G401 (cell line): Measurements from ENCODE around the gene RGS6. TPM values are rescaled to one million over a fixed set of nuclear protein-coding genes. Genes with fewer than 3 reads are reported as not detected.
"Not testable (repeated sequence)": the region's sequence is repeated elsewhere in the genome, so short reads cannot be mapped to it uniquely, and the experiment has no call there.

ENCODE experiments used
- DNase-seq: peaks from one replicate; pipeline ENCODE4 v3.0.0-alpha.2; 2015; ENCODE audit warnings: low spot score
- in situ Hi-C: cut with HindIII; loops from 2 replicates; pipeline ENCODE4 v1.10.0; 2016; ENCODE audit warnings: low sequenced_read_pairs, mixed read lengths
- total RNA-seq: library from RNA; depleted of rRNA; stranded (reverse); fragments of >200 nt; shearing (Covaris generic); gene quantifications from 2 replicates; pipeline ENCODE4 v1.2.3, GENCODE V29; 2014

The RGS6 gene
- total RNA-seq, 1 experiment from 2014 or later = not detected

DNA sequence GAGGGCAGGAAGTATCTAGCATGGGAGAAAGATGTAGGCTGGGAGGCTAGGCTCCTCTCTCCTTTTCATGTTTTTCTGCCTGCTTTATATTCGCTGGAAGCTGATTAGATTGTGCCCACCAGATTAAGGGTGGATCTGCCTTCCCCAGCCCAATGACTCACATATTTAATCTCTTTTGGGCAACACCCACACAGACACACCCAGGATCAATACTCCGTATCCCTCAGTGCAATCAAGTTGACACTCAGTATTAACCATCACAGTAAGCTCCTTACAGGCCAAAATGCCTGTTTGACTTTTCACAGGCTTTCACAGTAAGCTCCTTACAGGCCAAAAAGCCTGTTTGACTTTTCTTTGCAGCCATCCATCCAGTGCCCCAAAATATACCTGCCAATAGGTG, 9.4 kb downstream of the RGS6 start:
- in situ Hi-C loops, DNase-seq: not testable (repeated sequence)

DNA sequence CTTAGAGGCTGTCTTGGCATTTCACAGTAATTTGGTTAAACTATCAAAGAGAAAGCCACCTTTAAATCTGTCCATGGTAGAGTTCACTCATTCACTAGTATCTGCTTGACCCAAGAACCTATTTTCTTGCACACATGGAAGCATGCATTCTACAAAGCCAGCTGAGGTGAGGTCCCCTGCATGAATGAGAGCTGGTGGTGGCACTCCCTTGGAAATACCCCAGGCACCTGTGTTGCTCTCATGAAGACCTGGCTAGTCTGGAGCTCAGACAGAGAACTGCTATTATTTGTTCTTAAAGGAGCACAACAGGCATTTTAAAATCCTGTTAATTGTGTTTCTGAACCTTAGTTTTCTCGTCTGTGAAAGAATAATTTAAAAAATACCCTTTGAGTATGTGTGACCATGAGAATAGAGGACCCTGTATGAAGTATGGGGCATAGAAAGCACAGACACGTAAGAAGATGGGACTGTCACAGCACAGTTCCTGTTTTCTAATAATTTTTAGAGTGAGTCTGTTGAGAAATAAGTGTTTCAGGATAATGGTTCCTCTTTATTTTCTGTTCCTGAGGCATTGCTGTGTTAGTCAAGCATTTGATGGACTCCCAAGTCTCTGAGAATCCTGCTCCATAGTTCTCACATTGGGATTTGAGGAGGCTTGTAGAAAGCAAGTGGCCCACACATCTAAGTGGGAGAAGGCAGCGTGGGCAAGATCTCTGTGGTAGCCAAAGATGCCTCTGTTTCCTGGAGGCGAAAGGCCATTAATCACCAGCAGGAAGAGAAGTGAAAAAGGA, 10.9 kb downstream of the RGS6 start:
- DNase-seq = no peak
- in situ Hi-C loops = no loop called here

DNA sequence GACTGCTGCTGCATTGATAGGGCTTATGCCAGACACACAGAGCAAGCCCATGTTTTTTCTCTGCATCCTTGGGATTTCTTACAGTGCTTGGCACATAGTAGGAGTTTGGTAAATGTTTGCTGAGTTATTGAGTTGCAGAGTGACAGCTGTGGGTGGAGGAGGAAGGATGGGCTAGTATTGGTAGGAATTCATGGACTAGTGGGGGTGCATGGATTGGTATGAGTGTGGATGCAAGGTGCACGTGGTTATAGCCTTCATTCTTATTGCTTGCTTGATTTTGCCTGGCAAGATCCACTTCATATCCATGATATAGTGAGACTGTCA, 11.4 kb downstream of the RGS6 start:
- in situ Hi-C loops = no loop called here
- no peak for DNase-seq

DNA sequence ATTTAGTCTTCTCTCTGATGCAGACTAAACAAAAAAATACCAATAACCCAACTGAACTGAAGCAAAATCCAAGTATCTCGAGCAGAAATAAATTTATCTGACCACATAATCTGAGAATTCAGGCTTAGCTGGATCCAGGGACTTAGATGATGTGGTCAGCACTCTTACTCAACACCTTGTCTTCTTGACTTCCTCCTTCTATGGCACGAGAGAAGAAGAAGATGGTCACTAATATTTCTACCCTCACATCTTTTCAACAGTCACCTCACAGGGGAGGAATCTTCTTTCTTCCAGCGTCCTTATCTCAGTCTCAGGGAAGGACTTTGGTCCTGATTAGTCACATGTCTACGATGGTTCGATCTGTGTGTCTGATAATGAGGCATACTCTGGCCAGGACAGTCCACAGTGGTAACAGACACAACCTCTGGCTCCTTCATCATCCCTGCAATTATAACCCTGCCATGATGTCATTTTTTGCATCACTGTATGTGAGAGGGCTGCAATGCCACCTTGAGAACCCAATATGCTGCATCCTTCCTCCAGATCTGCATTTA, 15.8 kb downstream of the RGS6 start:
- no peak for DNase-seq
- in situ Hi-C loops = no loop called here

DNA sequence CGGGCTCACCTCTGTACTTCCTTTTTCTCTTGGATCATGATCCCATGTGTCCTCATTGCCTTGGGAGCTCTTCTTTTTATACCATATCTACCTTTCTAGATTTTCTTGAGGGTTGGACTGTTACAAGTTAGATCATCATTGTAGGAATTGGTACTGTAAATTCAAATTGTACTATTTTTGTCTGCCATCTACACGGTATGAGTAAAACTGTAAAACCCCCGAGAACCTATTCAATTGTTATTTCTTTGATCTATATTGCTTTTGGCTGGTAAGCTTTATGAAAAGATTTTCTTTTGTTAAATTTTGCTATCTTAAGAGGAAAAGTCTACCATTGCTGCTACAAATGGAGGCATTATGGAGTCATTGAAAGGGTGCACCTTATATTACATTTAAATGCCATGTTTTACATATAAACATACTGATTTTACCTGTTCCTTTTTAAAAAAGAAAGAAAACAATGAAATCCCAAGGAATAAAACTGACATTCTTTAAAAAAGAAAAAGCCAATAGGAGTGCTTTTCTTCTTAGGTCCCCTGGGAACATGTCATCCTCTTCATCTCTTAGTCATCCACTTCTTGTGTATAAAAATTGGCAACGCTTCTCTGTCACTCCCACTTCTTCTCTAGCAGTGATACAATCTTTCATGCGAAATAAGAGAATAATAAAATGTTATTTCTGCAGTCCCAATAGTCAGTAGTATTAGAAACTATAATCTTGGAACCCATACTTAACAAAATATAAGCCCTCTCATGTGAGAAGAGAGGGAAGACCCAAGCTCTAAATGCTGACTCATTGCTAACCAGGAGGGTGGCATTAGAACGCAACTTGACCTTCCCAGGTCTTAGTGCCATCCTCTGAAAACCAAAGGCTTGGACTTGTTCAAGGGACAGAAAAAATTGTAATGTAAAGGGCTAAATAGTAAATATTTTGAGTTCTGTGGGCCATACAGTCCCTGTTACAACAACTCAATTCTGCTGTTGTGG, 20.4 kb downstream of the RGS6 start:
- DNase-seq = no peak
- in situ Hi-C loops = no loop called here

DNA sequence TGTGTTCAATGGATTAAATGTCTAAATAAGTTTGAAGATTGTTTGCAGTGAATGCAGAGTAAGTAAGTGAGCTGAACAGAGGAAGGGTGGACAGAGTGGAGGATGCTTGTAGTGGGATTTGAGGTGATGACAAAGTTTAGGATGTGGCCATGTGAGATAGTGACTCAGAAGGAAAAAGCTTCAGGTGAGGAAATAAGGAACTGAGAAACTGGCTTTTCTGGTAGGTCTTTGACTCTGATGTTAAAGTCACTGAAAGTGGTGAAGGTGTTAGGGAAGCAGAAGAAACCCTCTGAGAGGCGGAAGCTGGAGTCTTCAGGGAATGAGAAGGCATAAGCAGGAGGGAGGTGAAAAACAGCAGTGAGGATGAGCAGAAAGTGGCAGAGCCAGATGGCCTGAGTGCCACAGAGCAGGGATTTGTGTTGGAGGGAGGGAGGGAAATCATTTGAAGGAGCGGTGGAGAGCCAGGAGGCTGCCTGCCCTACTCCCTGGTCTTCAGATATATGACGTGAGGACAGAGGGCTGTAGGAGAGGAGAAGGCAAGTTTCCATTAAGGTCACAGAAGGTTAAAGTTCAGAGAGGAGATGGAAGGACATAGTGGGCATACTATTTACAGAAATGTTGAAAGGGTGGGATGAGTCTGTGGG, 24.8 kb downstream of the RGS6 start:
- no peak for DNase-seq
- in situ Hi-C loops = no loop called here

DNA sequence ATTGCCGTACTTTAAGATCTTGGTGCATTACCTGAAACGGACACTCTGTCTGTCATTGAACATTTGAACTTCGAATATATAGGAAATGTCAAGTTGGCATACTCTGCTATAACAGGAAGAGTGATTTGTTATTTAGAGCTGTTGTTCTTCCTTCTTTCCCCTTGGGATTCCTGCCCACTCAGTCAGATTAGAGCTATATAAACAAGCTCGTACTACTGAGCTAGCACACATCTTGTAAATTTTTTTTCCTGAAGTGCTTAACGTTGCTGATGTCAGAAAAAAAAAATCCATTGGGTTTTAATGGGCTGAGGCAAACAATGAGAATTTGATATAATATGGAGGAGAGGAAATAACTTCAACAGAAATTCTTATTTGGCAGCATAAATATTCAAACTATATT, 26.8 kb downstream of the RGS6 start:
- in situ Hi-C loops = no loop called here
- DNase-seq = no peak

DNA sequence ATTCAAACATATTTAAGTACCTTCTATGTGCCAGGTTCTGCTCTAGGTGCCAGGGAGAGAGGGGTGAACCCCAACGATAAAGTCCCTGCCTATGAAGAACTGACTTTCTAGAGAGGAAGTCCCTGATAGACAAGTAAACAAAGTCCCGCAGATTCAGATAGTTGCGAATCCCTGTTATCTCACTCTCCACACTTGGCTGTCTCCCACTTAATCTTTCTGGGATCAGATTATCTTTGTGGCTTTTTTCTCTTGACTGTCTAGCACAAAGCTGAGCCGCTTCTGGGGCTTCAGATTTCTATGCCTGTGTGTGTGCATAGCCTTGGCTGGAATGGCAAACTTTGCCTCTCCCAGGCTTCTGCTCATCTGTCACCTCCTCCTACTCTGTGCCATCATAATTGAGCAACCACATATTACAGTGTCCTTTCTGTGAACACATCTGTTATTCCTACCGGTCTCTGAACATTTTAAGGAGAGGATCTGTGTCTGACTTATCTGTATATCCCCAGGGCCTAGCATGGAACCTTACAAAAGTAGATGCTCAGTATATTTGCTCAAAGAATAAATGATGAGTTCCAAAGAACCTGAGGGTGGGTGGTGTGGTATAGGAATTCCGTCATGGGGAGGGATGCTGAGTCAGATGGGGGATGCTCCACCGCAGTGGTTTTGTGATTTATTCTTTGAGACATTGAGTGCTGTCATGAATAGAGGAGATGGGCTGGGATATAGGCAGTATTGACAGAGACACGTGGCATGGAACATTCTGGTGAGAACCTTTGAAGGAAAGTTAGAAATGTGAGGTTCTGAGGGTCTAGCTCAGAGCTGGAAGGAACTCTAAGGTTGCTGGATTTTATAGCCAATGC, 28.5 kb downstream of the RGS6 start:
- no peak for DNase-seq
- in situ Hi-C loops = no loop called here

DNA sequence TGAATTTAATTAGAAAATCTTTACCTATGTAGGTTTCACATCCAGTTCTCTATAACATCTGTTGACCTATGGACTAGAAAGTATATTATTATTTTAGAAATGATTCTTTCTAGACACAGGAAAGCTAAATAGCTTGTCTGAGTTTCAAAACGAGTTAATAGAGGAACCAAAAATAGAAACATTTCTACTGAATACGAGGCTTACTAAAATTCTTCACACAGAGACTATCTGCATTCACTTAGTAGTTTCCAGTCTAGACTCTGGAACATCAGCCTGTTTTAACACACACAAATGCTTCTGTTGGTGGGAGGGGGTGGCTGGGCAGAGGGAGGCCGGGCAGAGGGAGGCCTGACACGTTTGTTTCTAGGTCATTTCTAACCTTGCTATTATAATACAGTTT, 29.7 kb downstream of the RGS6 start:
- DNase-seq = no peak
- in situ Hi-C loops = no loop called here

DNA sequence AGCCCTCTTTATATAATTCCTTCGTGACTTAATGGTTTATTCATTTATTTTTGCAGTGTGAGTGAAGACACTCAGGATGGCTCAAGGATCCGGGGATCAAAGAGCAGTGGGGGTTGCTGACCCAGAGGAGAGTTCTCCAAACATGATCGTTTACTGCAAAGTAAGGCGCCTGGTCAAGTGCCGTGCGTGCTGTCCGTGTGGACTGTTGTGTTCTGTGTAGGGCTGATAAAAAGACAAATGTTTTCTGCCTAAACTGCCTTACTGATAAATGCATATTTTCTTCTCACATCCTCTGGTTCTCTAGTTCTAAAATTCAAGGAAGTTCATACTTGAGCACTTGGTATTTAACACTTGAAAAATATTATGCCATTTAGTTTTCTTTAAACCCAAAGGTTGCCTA, 32.5 kb downstream of the RGS6 start:
- in situ Hi-C loops = no loop called here
- no peak for DNase-seq

DNA sequence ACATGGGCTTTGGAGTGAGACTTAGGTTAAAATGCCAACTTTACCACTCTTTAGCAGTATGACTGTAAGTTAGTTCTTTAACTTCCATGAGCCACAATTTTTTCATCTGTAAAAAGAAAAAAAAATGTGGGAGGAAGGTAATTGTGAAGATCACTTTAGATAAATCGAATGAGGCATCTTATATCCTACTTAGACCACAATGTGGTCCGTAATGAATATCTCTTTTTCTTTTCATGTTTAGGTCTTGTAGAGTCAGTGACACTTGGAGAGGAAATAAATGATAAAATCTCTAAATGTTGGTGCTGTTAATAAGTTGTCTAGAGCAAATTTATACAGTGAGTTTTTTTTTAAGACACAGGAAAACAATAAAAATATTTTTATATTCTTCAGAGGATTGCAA, 34.3 kb downstream of the RGS6 start:
- DNase-seq = no peak
- in situ Hi-C loops = no loop called here

DNA sequence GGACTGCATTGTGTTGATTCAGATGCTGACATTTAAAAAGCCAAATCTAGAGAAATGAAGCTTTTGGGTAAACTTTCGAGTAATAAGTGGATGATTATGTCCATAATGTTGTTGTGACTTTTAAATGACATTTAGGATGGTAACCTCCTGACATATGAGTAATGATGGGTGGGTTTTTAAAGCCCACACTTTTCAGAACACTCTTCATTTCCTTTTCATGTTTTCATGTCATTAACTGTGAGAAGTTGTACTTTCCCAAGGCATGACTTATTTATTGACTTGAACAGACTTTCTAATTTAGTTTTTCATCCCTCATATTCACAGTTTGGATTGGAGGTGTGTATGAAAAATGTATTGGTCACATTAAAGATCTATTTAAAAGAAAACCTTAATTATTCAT, 35.5 kb downstream of the RGS6 start:
- in situ Hi-C loops = no loop called here
- no peak for DNase-seq

DNA sequence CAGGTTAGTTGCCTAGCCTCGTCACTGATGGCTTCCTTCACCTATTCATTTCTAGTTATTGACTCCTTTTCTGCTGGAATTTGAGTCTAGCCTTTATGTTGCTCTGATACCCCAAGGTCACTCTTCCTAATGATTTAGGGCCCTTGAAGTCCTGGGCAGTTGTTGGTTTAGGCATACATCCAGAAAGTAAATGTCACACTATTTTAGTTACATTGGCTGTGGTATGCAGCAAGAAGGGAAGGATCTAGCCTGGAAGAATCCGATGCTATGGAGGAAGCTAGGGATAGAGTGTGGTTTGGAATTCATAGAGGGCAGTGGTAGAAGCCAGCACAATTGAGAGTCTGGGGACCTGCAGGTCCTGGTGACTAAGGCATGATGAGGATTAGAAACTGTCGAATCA, 38.0 kb downstream of the RGS6 start:
- no peak for DNase-seq
- in situ Hi-C loops = no loop called here

DNA sequence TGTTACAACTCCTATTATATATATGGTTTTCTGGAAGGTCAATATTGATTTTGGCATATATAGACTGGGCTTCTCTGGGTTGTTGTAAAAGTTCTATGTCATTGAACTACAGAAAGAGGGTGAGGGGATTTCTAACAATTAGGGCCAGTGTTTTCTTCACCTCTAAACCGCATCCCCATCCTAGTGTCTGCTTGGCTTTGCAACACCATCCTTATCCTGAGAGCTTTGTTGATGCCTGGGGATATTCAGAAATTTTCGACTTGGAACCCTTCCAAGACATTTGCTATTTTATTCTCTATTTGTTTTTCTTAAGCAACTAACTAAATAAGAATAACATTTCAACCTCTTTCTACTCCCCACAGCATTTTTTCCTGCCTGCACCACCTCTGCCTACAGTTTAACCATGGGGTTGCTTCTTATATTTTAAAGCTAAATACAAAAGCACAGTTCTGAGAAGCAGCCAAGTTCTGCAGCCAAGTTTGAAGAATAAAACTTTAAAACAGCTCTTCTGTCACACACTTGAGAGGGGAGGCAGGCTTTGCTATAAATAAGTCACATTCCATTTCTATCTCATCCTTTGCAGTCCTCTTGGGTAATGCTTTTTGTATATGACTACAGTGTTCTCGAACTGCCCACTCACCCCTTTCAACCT, 53.4 kb downstream of the RGS6 start:
- no peak for DNase-seq
- in situ Hi-C loops = no loop called here

DNA sequence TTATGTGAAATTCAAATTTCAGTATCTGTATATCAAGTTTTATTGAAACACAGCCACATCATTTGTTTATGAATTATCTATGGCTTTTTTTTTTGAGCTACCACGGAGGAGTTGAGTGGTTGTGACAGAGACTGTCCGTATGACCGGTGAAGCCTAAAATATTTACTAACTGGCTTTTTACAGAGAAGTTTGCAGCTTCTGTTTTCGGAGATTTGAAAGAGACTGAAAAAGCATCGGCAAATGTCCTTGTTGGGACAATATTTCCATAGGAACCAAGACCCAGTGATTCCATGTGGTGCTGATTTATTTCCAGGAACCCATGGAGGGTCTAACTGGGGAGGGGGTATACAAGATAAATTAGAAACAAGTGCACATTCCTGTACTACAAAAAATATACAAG, 56.2 kb downstream of the RGS6 start:
- in situ Hi-C loops = no loop called here
- no peak for DNase-seq

DNA sequence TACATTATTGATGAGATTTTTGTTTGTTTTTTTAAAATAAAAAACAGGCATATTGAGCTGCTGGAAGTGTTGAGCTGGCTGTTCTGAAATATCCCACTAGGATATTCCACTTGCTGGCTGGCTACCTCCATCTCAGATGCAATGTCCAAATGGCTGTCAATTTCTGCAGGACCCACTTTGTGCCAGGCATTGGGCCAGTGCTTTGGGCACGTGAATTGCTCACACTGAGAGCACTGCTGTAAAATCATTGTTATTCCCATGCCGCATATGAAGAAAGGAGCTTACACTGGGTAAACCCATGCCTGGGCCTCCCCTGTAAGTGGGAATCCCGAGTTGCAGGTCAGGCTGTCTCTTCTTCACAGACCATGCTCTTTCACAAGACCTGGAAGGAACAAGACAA, 56.7 kb downstream of the RGS6 start:
- in situ Hi-C loops = no loop called here
- peak; percentile 13 for DNase-seq

DNA sequence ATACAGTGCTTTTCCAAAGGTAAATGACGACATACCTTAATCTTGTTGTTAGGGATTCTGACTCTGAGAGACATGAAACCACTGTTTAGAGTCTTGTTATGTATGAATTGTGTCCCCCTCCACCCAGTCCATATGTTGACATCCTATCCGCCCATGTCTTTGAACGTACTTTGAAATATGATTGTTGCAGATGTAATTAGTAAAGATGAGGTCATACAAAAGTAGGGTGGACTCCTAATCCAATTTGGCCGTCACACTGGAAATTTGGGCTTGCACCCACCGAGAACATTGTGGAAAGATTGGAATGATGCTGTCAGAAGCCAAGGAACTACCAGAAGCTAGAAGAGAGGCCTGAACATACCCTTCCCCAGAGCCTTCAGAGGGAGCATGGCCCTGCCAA, 62.2 kb downstream of the RGS6 start:
- DNase-seq = no peak
- in situ Hi-C loops = no loop called here

DNA sequence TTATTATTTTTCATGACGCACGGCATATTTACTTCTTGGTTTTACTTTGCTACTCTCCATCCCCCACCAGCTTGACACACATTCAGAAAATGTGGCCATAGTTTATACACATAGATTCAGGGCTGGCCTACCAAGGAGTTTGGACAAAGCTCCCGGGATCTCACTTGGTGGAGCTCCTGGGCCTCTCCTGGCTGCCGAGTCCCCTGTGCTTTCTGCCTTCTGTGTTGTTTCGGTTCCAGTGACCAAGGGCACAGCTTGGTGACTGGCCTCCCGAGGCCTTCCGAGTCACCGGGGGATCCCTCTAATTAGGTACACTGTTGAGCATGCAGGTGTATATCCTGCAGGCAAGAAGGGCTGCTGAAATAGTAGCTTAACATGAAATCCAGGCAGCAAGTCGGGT, 63.5 kb downstream of the RGS6 start:
- in situ Hi-C loops = no loop called here
- DNase-seq = peak; percentile 1
